T-helper 2 cell treated with Interferon-gamma antibody and Interleukin-4, amounts not matched to agents 100 ng/mL and 5 ng/mL, for 36 hours (primary cell): ENCODE results near the gene TYK2. TPM values are rescaled to one million over a fixed set of nuclear protein-coding genes. Genes with fewer than 3 reads are reported as not detected.

Experiments used
- intact Hi-C: fragments of 100-400 bp; cut with micrococcal nuclease; formaldehyde crosslinking; loops from one replicate; pipeline ENCODE4 v1.15.1; 2023
- total RNA-seq: library from RNA; stranded (reverse); gene quantifications from 2 replicates; pipeline ENCODE4 v1.2.3, GENCODE V29; 2022

Gene TYK2
- total RNA-seq, 1 donor from 2014 or later, result 250 TPM

DNA sequence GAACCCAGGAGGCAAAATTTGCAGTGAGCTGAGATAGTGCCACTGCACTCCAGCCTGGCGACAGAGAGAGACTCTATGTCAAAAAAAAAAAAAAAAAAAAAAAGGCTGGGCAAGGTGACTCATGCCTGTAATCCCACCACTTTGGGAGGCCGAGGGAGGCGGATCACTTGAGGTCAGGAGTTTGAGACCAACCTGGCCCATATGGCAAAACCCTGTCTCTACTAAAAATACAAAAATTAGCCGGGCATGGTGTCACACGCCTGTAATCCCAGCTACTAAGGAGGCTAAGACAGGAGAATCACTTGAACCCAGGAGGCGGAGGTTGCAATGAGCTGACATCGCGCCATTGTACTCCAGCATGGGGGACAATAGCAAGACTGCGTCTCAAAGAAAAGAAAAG is 43.6 kb downstream of the TYK2 start:
- intact Hi-C loops, result loop anchor here (5.0 kb wide), 1 partner anchor 69 kb away; no protein-coding TSS in a partner anchor

- intact Hi-C loops, result loop anchor here (5.0 kb wide), 1 partner anchor 68 kb away; no protein-coding TSS in a partner anchor
These were observed 44.9 kb downstream of the TYK2 start for GRCh38 chr19:10335352-10335985.

- intact Hi-C loops, result loop anchor here (5.0 kb wide), 2 partner anchors 67 to 318 kb away; partner anchors contain the start of gene ILF3
These were observed 45.6 kb downstream of the TYK2 start for GRCh38 chr19:10334588-10335351.

GRCh38 chr19:10333758-10334587 is 46.4 kb downstream of the TYK2 start:
- intact Hi-C loops, result loop anchor here (1.0 to 5.0 kb wide), 4 partner anchors 18 to 318 kb away; partner anchors contain the start of genes FDX2, ILF3 and TYK2

DNA sequence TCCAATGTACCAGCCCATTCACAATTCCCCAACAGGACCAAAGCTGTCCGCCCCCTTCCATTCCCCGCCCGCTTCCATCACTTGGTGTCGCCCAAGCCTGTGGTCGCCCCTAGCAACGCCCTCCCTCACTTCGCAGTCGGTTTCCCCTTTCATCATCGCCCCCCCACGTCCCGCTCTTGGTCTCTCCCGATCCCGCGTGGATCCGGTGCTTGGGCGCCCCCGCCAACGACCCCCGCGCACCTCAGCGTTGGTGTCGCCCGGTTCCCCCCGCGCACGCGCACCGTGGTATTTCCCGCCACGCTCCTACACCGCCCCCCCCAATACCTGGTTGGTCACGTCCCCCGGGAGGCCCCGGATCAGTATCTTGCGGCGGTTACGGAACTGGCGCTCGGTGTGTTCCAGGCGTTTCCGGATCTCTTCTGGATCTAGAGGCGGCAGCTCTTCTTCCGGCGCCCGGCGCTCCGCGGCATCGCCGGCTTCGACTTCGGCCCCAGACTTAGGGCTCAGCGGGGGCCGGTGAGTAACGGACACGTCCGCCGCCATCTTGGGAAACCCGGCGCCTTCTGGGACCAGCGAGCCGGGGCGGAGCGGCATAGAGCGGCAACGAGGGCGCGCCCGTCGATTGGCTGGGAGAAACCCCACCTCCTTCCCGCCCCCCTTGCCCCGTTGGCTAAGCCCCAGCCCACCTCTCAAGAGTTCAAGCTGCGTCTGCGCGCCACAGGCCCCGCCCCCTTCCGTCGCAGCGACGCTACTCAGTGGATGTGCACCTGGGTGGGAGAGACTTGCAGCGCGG is 47.2 kb downstream of the TYK2 start, which contains the start of gene RAVER1:
Gene RAVER1, minus strand, starts transcription at position 565 of the 793 bp plus-strand sequence. Its CDS starts 22 bp downstream, at position 543.
- intact Hi-C loops, result loop anchor here (1.0 to 5.0 kb wide), 4 partner anchors 17 to 319 kb away; partner anchors contain the start of genes FDX2, ILF3 and TYK2

- intact Hi-C loops, result loop anchor here (2.0 to 5.0 kb wide), 2 partner anchors 40 to 320 kb away; partner anchors contain the start of gene ILF3
These were observed 48.0 kb downstream of the TYK2 start for GRCh38 chr19:10332158-10332964.

GRCh38 chr19:10329555-10329954 is 50.8 kb downstream of the TYK2 start:
- intact Hi-C loops, result no loop called here

GRCh38 chr19:10328558-10329429 is 51.6 kb downstream of the TYK2 start:
- intact Hi-C loops, result no loop called here

DNA sequence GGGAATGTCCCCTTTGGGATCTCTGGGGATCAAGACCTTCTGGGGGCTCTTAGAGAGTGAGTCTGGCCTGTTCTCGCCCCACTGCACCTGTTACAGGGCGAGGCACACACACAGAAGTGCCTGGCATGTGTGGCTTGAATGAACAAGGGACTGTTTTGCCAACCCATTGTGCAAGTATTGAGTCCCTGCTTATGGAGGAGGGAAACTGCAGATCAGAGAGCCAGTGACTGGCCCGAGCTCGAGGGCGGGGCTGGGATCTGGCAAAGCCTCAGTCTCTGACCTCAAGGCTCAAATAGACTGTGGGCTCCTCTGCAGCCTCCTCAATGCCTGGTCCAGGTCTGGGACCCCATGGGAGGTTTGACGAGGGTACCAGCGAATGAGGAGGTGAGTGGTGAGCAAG is 52.6 kb downstream of the TYK2 start:
- intact Hi-C loops, result no loop called here

- intact Hi-C loops, result no loop called here
These were observed 54.6 kb downstream of the TYK2 start for GRCh38 chr19:10325732-10326131.

- intact Hi-C loops, result no loop called here
These were observed 58.2 kb downstream of the TYK2 start for GRCh38 chr19:10321874-10322835.

- intact Hi-C loops, result no loop called here
These were observed 59.0 kb downstream of the TYK2 start for GRCh38 chr19:10321417-10321797.

GRCh38 chr19:10320602-10321416 is 59.6 kb downstream of the TYK2 start:
- intact Hi-C loops, result no loop called here

- intact Hi-C loops, result no loop called here
These were observed 61.3 kb downstream of the TYK2 start for GRCh38 chr19:10318807-10319682.

GRCh38 chr19:10317857-10318462 is 62.4 kb downstream of the TYK2 start:
- intact Hi-C loops, result no loop called here
